Fibroblast of pulmonary artery (primary cell): ENCODE measurements around the gene LARP4B.

Experiments used
- DNase-seq: peaks from one replicate; pipeline ENCODE4 v3.0.0-alpha.2; 2010; ENCODE audit warnings: low read depth
- H3K4me3 ChIP-seq: replicated peaks from 2 replicates; pipeline ENCODE4 v1.5.1; 2011; ENCODE audit warnings: low read depth, mild to moderate bottlenecking, control low read depth, low read length, moderate library complexity
- CTCF ChIP-seq: IDR thresholded peaks from 2 replicates; pipeline ENCODE4 v1.5.1; 2011; ENCODE audit warnings: mild to moderate bottlenecking, control low read depth, low read length, inconsistent platforms; ENCODE audit errors: missing control alignments

LARP4B gene

GRCh38 chr10:898141-898540 is 33.4 kb downstream of the LARP4B start:
- H3K4me3 ChIP-seq: no peak overlapping the region
- no peak for DNase-seq
- no peak for TF ChIP-seq CTCF

- H3K4me3 ChIP-seq: no peak overlapping the region
- no peak for TF ChIP-seq CTCF
- DNase-seq: no peak
These were observed 34.5 kb downstream of the LARP4B start for GRCh38 chr10:896982-897381.

- DNase-seq: no peak
- no peak for TF ChIP-seq CTCF
- no peak overlapping the region for H3K4me3 ChIP-seq
These were observed 36.2 kb downstream of the LARP4B start for GRCh38 chr10:895324-895723.

- no peak for TF ChIP-seq CTCF
- H3K4me3 ChIP-seq: no peak overlapping the region
- no peak for DNase-seq
These were observed 52.6 kb downstream of the LARP4B start for GRCh38 chr10:878895-879294.

- TF ChIP-seq CTCF: no peak
- DNase-seq: peak; percentile 28
- H3K4me3 ChIP-seq: no peak overlapping the region
These were observed 53.2 kb downstream of the LARP4B start for GRCh38 chr10:878333-878759.

- no peak for DNase-seq
- no peak for TF ChIP-seq CTCF
- H3K4me3 ChIP-seq: no peak overlapping the region
These were observed 55.1 kb downstream of the LARP4B start for GRCh38 chr10:876438-876837.

- DNase-seq: no peak
- no peak overlapping the region for H3K4me3 ChIP-seq
- no peak for TF ChIP-seq CTCF
These were observed 58.5 kb downstream of the LARP4B start for GRCh38 chr10:873020-873419.
